KMS-11 (cell line): ENCODE measurements around the gene ZNF888.
A peak's percentile ranks its signal among the peaks of the same experiment; 100 is the strongest.

ENCODE experiments used
- H2AFZ ChIP-seq: fragments of 200-600 bp; sonication (generic); 2 replicates; pipeline ENCODE4 v1.6.1; 2016; ENCODE audit warnings: antibody characterized with exemption, mixed run types, low read depth
- H3K27ac ChIP-seq: fragments of 200-600 bp; sonication (generic); 2 replicates; pipeline ENCODE4 v1.6.1; 2016; ENCODE audit warnings: mild to moderate bottlenecking, mixed run types
- H3K27me3 ChIP-seq: fragments of 200-600 bp; sonication (generic); 2 replicates; pipeline ENCODE4 v1.6.1; 2017; ENCODE audit warnings: mild to moderate bottlenecking, low read depth, mixed run types, moderate library complexity; ENCODE audit not compliant: insufficient read depth
- H3K36me3 ChIP-seq: fragments of 200-600 bp; sonication (generic); 2 replicates; pipeline ENCODE4 v1.6.1; 2017; ENCODE audit warnings: mild to moderate bottlenecking, mixed run types; ENCODE audit not compliant: insufficient read depth
- H3K4me1 ChIP-seq: fragments of 200-600 bp; sonication (generic); 2 replicates; pipeline ENCODE4 v1.6.1; 2016; ENCODE audit warnings: mild to moderate bottlenecking, low read depth, mixed run types; ENCODE audit not compliant: poor library complexity, severe bottlenecking
- H3K4me2 ChIP-seq: fragments of 200-600 bp; sonication (generic); 2 replicates; pipeline ENCODE4 v1.7.0; 2016; ENCODE audit warnings: mild to moderate bottlenecking, mixed run types
- H3K4me3 ChIP-seq: fragments of 200-600 bp; sonication (generic); IDR thresholded peaks from 2 replicates; pipeline ENCODE4 v1.6.1; 2017; ENCODE audit warnings: low read depth, low read length, mixed read lengths; ENCODE audit not compliant: insufficient read depth
- H3K79me2 ChIP-seq: fragments of 200-600 bp; sonication (generic); 2 replicates; pipeline ENCODE4 v1.6.1; 2016; ENCODE audit warnings: low read depth, mixed run types; ENCODE audit not compliant: insufficient read depth
- H3K9ac ChIP-seq: fragments of 200-600 bp; sonication (generic); 2 replicates; pipeline ENCODE4 v1.6.1; 2016; ENCODE audit warnings: mild to moderate bottlenecking, mixed run types
- H4K20me1 ChIP-seq: fragments of 200-600 bp; sonication (generic); 2 replicates; pipeline ENCODE4 v1.6.1; 2016; ENCODE audit warnings: mild to moderate bottlenecking, mixed run types; ENCODE audit not compliant: insufficient read depth
- TF ChIP-seq, protein P1 (sequence below): fragments of 200-600 bp; sonication (generic); conservative IDR thresholded peaks from 2 replicates; pipeline ENCODE4 v1.6.1; 2017; ENCODE audit warnings: low read depth, mild to moderate bottlenecking, antibody characterized with exemption, low read length, moderate library complexity, mixed read lengths

Gene ZNF888

DNA sequence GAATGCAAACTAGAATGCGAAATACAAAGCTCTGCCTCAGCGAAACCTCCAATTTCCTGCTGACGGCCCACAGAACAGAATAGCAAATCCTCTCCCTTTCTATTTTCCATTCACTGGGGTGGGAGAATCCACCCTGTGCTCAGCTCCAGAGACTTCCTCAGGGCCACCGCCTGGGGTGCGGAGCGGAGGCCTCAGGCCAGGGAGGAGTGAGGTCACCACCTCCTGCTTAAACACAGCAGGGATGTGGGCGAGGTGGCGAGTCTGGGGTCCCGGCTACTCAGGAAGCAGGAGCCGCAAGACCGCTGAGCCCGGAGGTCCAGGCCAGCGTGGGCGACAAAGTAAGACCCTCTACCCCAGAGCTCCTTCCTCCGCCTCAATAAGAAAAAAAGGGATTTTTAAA lies 25.1 kb downstream of the ZNF888 start:
- Histone ChIP-seq H3K9ac (no peak overlapping the region), H3K79me2 (no peaks in the 10 kb centered on the region), H3K36me3 (no peaks in the 10 kb centered on the region), H4K20me1 (no peaks in the 10 kb centered on the region), H3K4me2 (no peak overlapping the region), H3K4me3 (no peak overlapping the region), H3K27me3 (no peaks in the 10 kb centered on the region), H3K27ac (no peak overlapping the region), H3K4me1 (no peaks in the 10 kb centered on the region), H2AFZ (no peak overlapping the region; the same call in 1 of the 2 replicates)
- TF ChIP-seq, protein P1, sequence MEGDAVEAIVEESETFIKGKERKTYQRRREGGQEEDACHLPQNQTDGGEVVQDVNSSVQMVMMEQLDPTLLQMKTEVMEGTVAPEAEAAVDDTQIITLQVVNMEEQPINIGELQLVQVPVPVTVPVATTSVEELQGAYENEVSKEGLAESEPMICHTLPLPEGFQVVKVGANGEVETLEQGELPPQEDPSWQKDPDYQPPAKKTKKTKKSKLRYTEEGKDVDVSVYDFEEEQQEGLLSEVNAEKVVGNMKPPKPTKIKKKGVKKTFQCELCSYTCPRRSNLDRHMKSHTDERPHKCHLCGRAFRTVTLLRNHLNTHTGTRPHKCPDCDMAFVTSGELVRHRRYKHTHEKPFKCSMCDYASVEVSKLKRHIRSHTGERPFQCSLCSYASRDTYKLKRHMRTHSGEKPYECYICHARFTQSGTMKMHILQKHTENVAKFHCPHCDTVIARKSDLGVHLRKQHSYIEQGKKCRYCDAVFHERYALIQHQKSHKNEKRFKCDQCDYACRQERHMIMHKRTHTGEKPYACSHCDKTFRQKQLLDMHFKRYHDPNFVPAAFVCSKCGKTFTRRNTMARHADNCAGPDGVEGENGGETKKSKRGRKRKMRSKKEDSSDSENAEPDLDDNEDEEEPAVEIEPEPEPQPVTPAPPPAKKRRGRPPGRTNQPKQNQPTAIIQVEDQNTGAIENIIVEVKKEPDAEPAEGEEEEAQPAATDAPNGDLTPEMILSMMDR: no peak

DNA sequence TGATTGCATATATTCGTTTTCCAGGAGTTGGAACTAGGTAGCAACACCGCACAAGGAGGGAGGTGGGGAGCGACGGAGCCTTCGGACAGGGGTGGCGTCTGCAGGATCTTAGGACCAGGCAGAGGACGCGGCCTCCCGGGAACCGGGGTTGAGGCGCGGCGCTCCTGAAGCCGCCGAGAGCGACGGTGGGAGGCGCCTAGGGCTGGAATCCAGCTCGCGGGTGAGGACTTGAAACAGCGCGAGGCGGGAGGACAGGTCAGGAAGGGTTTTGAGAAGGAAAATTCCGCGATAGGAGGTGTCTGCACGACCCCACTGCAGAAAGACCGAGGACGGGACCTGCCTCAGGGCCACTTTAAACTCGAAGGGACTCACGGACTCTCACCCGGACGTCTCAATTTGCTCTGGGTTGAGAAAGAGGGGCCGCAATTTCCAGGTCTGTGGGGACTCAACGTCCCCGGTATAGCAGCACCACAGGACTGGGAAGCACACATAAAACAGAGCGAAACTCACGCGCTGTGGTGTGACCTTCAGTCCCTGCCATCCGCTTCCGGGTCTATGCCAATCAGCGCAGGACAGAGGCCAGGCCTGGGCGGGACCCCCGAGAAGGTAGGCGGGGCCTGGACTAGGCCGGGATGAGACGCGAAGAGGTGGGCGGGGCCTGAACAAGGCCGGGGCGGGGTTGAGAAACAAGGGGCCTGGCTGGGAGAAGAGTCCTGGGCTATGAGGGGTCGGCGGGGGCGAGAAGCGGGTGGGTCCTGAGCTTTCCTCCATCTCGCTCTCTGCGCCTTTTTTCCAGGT lies 25.9 kb downstream of the ZNF888 start, which contains the start of gene ZNF320:
TSS of gene ZNF320 (minus strand) at position 498 of the 798 bp plus-strand sequence. CDS start 7,380 bp downstream, outside the sequence.
- peak within 1 kb of the TSS; percentile 76 for H3K4me2 ChIP-seq
- H4K20me1 ChIP-seq: no peaks in the 10 kb centered on the region
- H3K27ac ChIP-seq: peak within 1 kb of the TSS; percentile 47; the same call in 1 of the 2 replicates
- H3K79me2 ChIP-seq: no peaks in the 10 kb centered on the region
- no peaks in the 10 kb centered on the region for H3K27me3 ChIP-seq
- no peaks in the 10 kb centered on the region for H3K36me3 ChIP-seq
- H3K4me3 ChIP-seq: no peak within 1 kb of the TSS
- H3K4me1 ChIP-seq: no peaks in the 10 kb centered on the region
- peak within 1 kb of the TSS; percentile 64; the same call in 1 of the 2 replicates for H3K9ac ChIP-seq
- TF ChIP-seq, protein P1: no peak
- H2AFZ ChIP-seq: peak within 1 kb of the TSS; percentile 78

DNA sequence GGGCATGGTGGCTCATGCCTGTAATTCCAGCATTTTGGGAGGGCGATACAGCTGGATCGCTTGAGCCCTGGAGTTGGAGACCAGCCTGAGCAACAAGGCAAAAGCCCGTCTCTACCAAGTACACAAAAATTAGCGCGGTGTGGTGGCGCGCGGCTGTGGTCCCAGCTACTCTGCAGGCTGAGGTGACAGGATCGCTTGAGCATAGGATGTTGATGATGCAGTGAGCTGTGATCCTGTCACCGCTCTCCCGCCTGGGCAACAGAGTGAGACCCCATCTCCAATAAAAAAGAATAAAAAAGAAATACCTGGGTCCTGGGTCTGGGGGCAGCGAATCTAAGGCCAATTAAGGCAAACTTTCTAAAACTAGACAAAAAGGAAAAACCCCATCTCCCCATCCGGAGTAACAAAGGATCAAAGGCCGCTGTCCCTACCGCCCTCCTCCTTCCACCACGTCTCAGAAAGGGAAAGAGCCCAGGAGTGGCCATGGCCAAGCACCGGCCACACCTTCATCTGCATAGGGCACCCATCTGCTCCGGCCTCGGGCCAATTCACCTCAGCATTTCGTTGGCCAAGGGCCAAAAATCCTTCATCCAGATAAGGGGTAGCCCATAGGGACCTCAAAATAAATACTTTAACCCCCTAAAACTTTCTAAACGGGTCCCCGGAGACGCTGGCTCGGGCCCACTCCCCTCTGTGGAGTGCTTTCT lies 26.6 kb downstream of the ZNF888 start:
- Histone ChIP-seq H3K9ac (peak overlapping the region; percentile 64; the same call in 1 of the 2 replicates), H2AFZ (peak overlapping the region; percentile 78), H3K36me3 (no peaks in the 10 kb centered on the region), H3K4me3 (no peak overlapping the region), H3K27ac (peak overlapping the region; percentile 47; the same call in 1 of the 2 replicates), H3K4me2 (peak overlapping the region; percentile 76), H4K20me1 (no peaks in the 10 kb centered on the region), H3K4me1 (no peaks in the 10 kb centered on the region), H3K79me2 (no peaks in the 10 kb centered on the region), H3K27me3 (no peaks in the 10 kb centered on the region)
- TF ChIP-seq, protein P1: no peak

DNA sequence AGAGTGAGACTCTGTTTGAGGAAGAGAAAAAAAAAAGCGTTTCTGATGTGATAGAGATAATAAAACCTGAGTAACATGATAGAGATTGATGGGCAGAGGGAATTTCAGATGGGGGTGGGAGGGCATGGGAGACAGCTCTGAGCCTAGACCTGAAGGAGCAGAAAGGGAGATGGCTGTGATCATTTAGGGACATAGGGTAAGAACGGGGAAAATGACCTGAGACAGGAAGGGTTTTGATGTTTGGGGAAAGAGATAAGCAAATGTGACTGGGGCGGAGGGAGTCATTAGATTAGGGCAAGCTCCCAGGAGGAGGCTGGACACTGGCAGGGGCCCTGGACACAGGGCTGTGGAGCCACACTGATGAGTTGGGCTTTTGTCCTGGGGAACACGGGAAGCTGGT lies 31.9 kb downstream of the ZNF888 start:
- Histone ChIP-seq H2AFZ (no peak overlapping the region), H3K4me1 (no peaks in the 10 kb centered on the region), H3K4me3 (no peak overlapping the region), H3K4me2 (no peak overlapping the region), H4K20me1 (no peaks in the 10 kb centered on the region), H3K79me2 (no peaks in the 10 kb centered on the region), H3K27me3 (no peaks in the 10 kb centered on the region), H3K27ac (no peak overlapping the region), H3K36me3 (no peaks in the 10 kb centered on the region), H3K9ac (no peak overlapping the region)
- TF ChIP-seq, protein P1: no peak
